Upper lobe of left lung (tissue), 4 donors: ENCODE data around the gene ANK3.

Source experiments
- EP300 ChIP-seq, 4 donors: sonication (generic); formaldehyde crosslinking; IDR thresholded peaks; one replicate each; pipeline ENCODE4 v1.5.1; 2017; ENCODE audit warnings: antibody characterized with exemption in 4 of 4, control low read depth in 2 of 4
- POLR2A ChIP-seq, 4 donors: fragments of 450-650 bp; IDR thresholded peaks; one replicate each; pipeline ENCODE4 v1.5.1; 2016 to 2017; ENCODE audit warnings: antibody characterized with exemption in 4 of 4, mild to moderate bottlenecking in 2 of 4
- POLR2AphosphoS5 ChIP-seq, 2 donors: sonication (generic); formaldehyde crosslinking; IDR thresholded peaks; one replicate each; pipeline ENCODE4 v1.5.1; 2017; ENCODE audit warnings: antibody characterized with exemption in 2 of 2
- TF ChIP-seq, protein P1 (sequence below), 6 experiments: fragments of 450-650 bp in 4 of 6; fragments of 200-600 bp in 2 of 6; sonication (generic) in 2 of 6; IDR thresholded peaks; one replicate each; pipeline ENCODE4 v1.5.1; 2016 to 2019; ENCODE audit warnings: antibody characterized with exemption in 6 of 6

GRCh38 chr10:60384011-60384410 is 5.7 kb downstream of the ANK3 start:
- TF ChIP-seq, protein P1, sequence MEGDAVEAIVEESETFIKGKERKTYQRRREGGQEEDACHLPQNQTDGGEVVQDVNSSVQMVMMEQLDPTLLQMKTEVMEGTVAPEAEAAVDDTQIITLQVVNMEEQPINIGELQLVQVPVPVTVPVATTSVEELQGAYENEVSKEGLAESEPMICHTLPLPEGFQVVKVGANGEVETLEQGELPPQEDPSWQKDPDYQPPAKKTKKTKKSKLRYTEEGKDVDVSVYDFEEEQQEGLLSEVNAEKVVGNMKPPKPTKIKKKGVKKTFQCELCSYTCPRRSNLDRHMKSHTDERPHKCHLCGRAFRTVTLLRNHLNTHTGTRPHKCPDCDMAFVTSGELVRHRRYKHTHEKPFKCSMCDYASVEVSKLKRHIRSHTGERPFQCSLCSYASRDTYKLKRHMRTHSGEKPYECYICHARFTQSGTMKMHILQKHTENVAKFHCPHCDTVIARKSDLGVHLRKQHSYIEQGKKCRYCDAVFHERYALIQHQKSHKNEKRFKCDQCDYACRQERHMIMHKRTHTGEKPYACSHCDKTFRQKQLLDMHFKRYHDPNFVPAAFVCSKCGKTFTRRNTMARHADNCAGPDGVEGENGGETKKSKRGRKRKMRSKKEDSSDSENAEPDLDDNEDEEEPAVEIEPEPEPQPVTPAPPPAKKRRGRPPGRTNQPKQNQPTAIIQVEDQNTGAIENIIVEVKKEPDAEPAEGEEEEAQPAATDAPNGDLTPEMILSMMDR (IDR thresholded peaks at IDR 0.05) = no peak
- TF ChIP-seq POLR2AphosphoS5 (IDR thresholded peaks at IDR 0.05) = no peak
- TF ChIP-seq EP300 (IDR thresholded peaks at IDR 0.05) = no peak
- TF ChIP-seq POLR2A (IDR thresholded peaks at IDR 0.05) = no peak
